ENCODE results near the gene SPINK6. TPM values are rescaled to one million over a fixed set of nuclear protein-coding genes. Genes with fewer than 3 reads are reported as not detected.

Gene SPINK6
- not detected for polyA plus RNA-seq
- long read RNA-seq, donor 1: 0 reads
- long read RNA-seq, donor 2: 0 reads
- long read RNA-seq, donor 3: 0 reads
- long read RNA-seq, donor 4: 0 reads
- long read RNA-seq, donor 5: 0 reads
- long read RNA-seq, donor 6: 0 reads
- long read RNA-seq, donor 7: 0 reads
- long read RNA-seq, donor 8: 0 reads
- long read RNA-seq, donor 9: 0 reads
- long read RNA-seq, donor 10: 0 reads
- long read RNA-seq, donor 11: 0 reads

- no peak for DNase-seq
- Histone ChIP-seq H3K36me3 (ENCODE audit: control insufficient read depth, insufficient read depth, low read length) (no peaks in the 10 kb centered on the region), H3K9me3 (ENCODE audit: control insufficient read depth, low read depth, low read length) (no peaks in the 10 kb centered on the region), H3K4me1 (ENCODE audit: control insufficient read depth, insufficient read depth, low read length) (peaks cover 8% of the 10 kb centered on the region), H3K27ac (ENCODE audit: low read length) (no peak within 1 kb of the TSS), H3K27me3 (ENCODE audit: control insufficient read depth, insufficient read depth, low read length) (no peaks in the 10 kb centered on the region), H3K4me3 (ENCODE audit: low read length) (no peak within 1 kb of the TSS)
- whole genome bisulfite sequencing (ENCODE audit: insufficient coverage, low lambda C conversion rate): no CpG with 5 or more reads among the region's 2 CpGs
These were observed at the start of gene SPINK6 for GRCh38 chr5:148202531-148203203. TSS of gene SPINK6 (plus strand) at chr5:148203042. CDS start at chr5:148203097, 55 bp downstream.

GRCh38 chr5:148156609-148157008 is 46.2 kb upstream of the SPINK6 start:
- 100% methylated on average over 1 of the region's 1 CpG for WGBS (ENCODE audit: insufficient coverage, low lambda C conversion rate)
- no peaks in the 10 kb centered on the region for H3K9me3 ChIP-seq (ENCODE audit: control insufficient read depth, low read depth, low read length)

GRCh38 chr5:148162038-148162437 is 40.8 kb upstream of the SPINK6 start:
- 100% methylated on average over 1 of the region's 1 CpG for WGBS (ENCODE audit: insufficient coverage, low lambda C conversion rate)
- Histone ChIP-seq H3K27ac (ENCODE audit: low read length) (no peak overlapping the region), H3K4me1 (ENCODE audit: control insufficient read depth, insufficient read depth, low read length) (no peaks in the 10 kb centered on the region), H3K4me3 (ENCODE audit: low read length) (no peak overlapping the region), H3K27me3 (ENCODE audit: control insufficient read depth, insufficient read depth, low read length) (no peaks in the 10 kb centered on the region), H3K9me3 (ENCODE audit: control insufficient read depth, low read depth, low read length) (no peaks in the 10 kb centered on the region), H3K36me3 (ENCODE audit: control insufficient read depth, insufficient read depth, low read length) (no peaks in the 10 kb centered on the region)
- no peak for DNase-seq

More at GRCh38 chr5:148156609-148157008, 46.2 kb upstream of the SPINK6 start:
- DNase-seq: no peak
- H3K27ac ChIP-seq (ENCODE audit: low read length): no peak overlapping the region
- no peaks in the 10 kb centered on the region for H3K27me3 ChIP-seq (ENCODE audit: control insufficient read depth, insufficient read depth, low read length)
- no peaks in the 10 kb centered on the region for H3K4me1 ChIP-seq (ENCODE audit: control insufficient read depth, insufficient read depth, low read length)
- no peaks in the 10 kb centered on the region for H3K36me3 ChIP-seq (ENCODE audit: control insufficient read depth, insufficient read depth, low read length)
- no peak overlapping the region for H3K4me3 ChIP-seq (ENCODE audit: low read length)

GRCh38 chr5:148163345-148163744 is 39.5 kb upstream of the SPINK6 start:
- Histone ChIP-seq H3K27ac (ENCODE audit: low read length) (no peak overlapping the region), H3K27me3 (ENCODE audit: control insufficient read depth, insufficient read depth, low read length) (no peaks in the 10 kb centered on the region), H3K4me1 (ENCODE audit: control insufficient read depth, insufficient read depth, low read length) (no peaks in the 10 kb centered on the region), H3K4me3 (ENCODE audit: low read length) (no peak overlapping the region), H3K36me3 (ENCODE audit: control insufficient read depth, insufficient read depth, low read length) (no peaks in the 10 kb centered on the region), H3K9me3 (ENCODE audit: control insufficient read depth, low read depth, low read length) (no peaks in the 10 kb centered on the region)
- no CpG with 5 or more reads among the region's 1 CpG for WGBS (ENCODE audit: insufficient coverage, low lambda C conversion rate)
- no peak for DNase-seq

- no peak for DNase-seq
- no peaks in the 10 kb centered on the region for H3K4me1 ChIP-seq (ENCODE audit: control insufficient read depth, insufficient read depth, low read length)
- WGBS (ENCODE audit: insufficient coverage, low lambda C conversion rate): 93% methylated on average over 3 of the region's 4 CpGs
- H3K4me3 ChIP-seq (ENCODE audit: low read length): no peak overlapping the region
- no peaks in the 10 kb centered on the region for H3K27me3 ChIP-seq (ENCODE audit: control insufficient read depth, insufficient read depth, low read length)
- H3K9me3 ChIP-seq (ENCODE audit: control insufficient read depth, low read depth, low read length): no peaks in the 10 kb centered on the region
- no peaks in the 10 kb centered on the region for H3K36me3 ChIP-seq (ENCODE audit: control insufficient read depth, insufficient read depth, low read length)
- H3K27ac ChIP-seq (ENCODE audit: low read length): no peak overlapping the region
These were observed 36.1 kb upstream of the SPINK6 start for GRCh38 chr5:148166550-148167283.

GRCh38 chr5:148168246-148168645 is 34.6 kb upstream of the SPINK6 start, which contains the start of gene SPINK14:
TSS of gene SPINK14 (plus strand) at chr5:148168546. CDS start at chr5:148169733, 1,187 bp downstream.
- H3K4me1 ChIP-seq (ENCODE audit: control insufficient read depth, insufficient read depth, low read length): no peaks in the 10 kb centered on the region
- no peaks in the 10 kb centered on the region for H3K27me3 ChIP-seq (ENCODE audit: control insufficient read depth, insufficient read depth, low read length)
- WGBS (ENCODE audit: insufficient coverage, low lambda C conversion rate): 83% methylated on average over 1 of the region's 1 CpG
- H3K27ac ChIP-seq (ENCODE audit: low read length): no peak within 1 kb of the TSS
- no peaks in the 10 kb centered on the region for H3K36me3 ChIP-seq (ENCODE audit: control insufficient read depth, insufficient read depth, low read length)
- no peak within 1 kb of the TSS for H3K4me3 ChIP-seq (ENCODE audit: low read length)
- no peaks in the 10 kb centered on the region for H3K9me3 ChIP-seq (ENCODE audit: control insufficient read depth, low read depth, low read length)
- DNase-seq: no peak

GRCh38 chr5:148172377-148172776 is 30.5 kb upstream of the SPINK6 start:
- WGBS (ENCODE audit: insufficient coverage, low lambda C conversion rate): 66% methylated on average over 2 of the region's 2 CpGs
- no peak for DNase-seq
- no peak overlapping the region for H3K27ac ChIP-seq (ENCODE audit: low read length)
- H3K36me3 ChIP-seq (ENCODE audit: control insufficient read depth, insufficient read depth, low read length): no peaks in the 10 kb centered on the region
- H3K4me1 ChIP-seq (ENCODE audit: control insufficient read depth, insufficient read depth, low read length): no peaks in the 10 kb centered on the region
- no peak overlapping the region for H3K4me3 ChIP-seq (ENCODE audit: low read length)
- no peaks in the 10 kb centered on the region for H3K9me3 ChIP-seq (ENCODE audit: control insufficient read depth, low read depth, low read length)
- H3K27me3 ChIP-seq (ENCODE audit: control insufficient read depth, insufficient read depth, low read length): no peaks in the 10 kb centered on the region

- Histone ChIP-seq H3K9me3 (ENCODE audit: control insufficient read depth, low read depth, low read length) (no peaks in the 10 kb centered on the region), H3K27ac (ENCODE audit: low read length) (no peak overlapping the region), H3K27me3 (ENCODE audit: control insufficient read depth, insufficient read depth, low read length) (no peaks in the 10 kb centered on the region), H3K4me1 (ENCODE audit: control insufficient read depth, insufficient read depth, low read length) (no peaks in the 10 kb centered on the region), H3K4me3 (ENCODE audit: low read length) (no peak overlapping the region), H3K36me3 (ENCODE audit: control insufficient read depth, insufficient read depth, low read length) (no peaks in the 10 kb centered on the region)
- WGBS (ENCODE audit: insufficient coverage, low lambda C conversion rate): 37% methylated on average over 2 of the region's 2 CpGs
- DNase-seq: no peak
These were observed 26.4 kb upstream of the SPINK6 start for GRCh38 chr5:148176480-148176879.

- no peak for DNase-seq
These were observed 25.6 kb upstream of the SPINK6 start for GRCh38 chr5:148177207-148177606.

GRCh38 chr5:148179234-148179824 is 23.5 kb upstream of the SPINK6 start:
- Histone ChIP-seq H3K27ac (ENCODE audit: low read length) (no peak overlapping the region), H3K4me1 (ENCODE audit: control insufficient read depth, insufficient read depth, low read length) (no peaks in the 10 kb centered on the region), H3K27me3 (ENCODE audit: control insufficient read depth, insufficient read depth, low read length) (no peaks in the 10 kb centered on the region), H3K4me3 (ENCODE audit: low read length) (no peak overlapping the region), H3K36me3 (ENCODE audit: control insufficient read depth, insufficient read depth, low read length) (no peaks in the 10 kb centered on the region), H3K9me3 (ENCODE audit: control insufficient read depth, low read depth, low read length) (no peaks in the 10 kb centered on the region)
- DNase-seq: peak; percentile 26 to 43
- WGBS (ENCODE audit: insufficient coverage, low lambda C conversion rate): 100% methylated on average over 1 of the region's 3 CpGs

More at GRCh38 chr5:148177207-148177606, 25.6 kb upstream of the SPINK6 start:
- Histone ChIP-seq H3K36me3 (ENCODE audit: control insufficient read depth, insufficient read depth, low read length) (no peaks in the 10 kb centered on the region), H3K9me3 (ENCODE audit: control insufficient read depth, low read depth, low read length) (no peaks in the 10 kb centered on the region), H3K4me3 (ENCODE audit: low read length) (no peak overlapping the region), H3K27ac (ENCODE audit: low read length) (no peak overlapping the region), H3K27me3 (ENCODE audit: control insufficient read depth, insufficient read depth, low read length) (no peaks in the 10 kb centered on the region), H3K4me1 (ENCODE audit: control insufficient read depth, insufficient read depth, low read length) (no peaks in the 10 kb centered on the region)
- 100% methylated on average over 1 of the region's 1 CpG for WGBS (ENCODE audit: insufficient coverage, low lambda C conversion rate)
